Osteoblast (primary cell): ENCODE measurements around the gene KLHL17. TPM values are rescaled to one million over a fixed set of nuclear protein-coding genes. Genes with fewer than 3 reads are reported as not detected.

Experiments
- DNase-seq: peaks from one replicate; pipeline ENCODE4 v3.0.0; 2011; ENCODE audit warnings: low spot score, mixed read lengths; ENCODE audit not compliant: insufficient read length; ENCODE audit errors: missing footprints
- H2AFZ ChIP-seq: 2 replicates; pipeline ENCODE4 v1.6.0; 2011; ENCODE audit warnings: mild to moderate bottlenecking, low read length
- H3K27ac ChIP-seq: 2 replicates; pipeline ENCODE4 v1.5.1; 2011; ENCODE audit warnings: mild to moderate bottlenecking, low read depth, low read length, moderate library complexity
- H3K27me3 ChIP-seq: 2 replicates; pipeline ENCODE4 v1.6.0; 2012; ENCODE audit warnings: mild to moderate bottlenecking, control low read depth, inconsistent platforms, low read length, moderate library complexity; ENCODE audit not compliant: insufficient read depth
- H3K36me3 ChIP-seq: 2 replicates; pipeline ENCODE4 v1.5.1; 2011; ENCODE audit warnings: mild to moderate bottlenecking, low read length, control low read depth, moderate library complexity; ENCODE audit not compliant: insufficient read depth
- H3K4me1 ChIP-seq: 2 replicates; pipeline ENCODE4 v1.5.1; 2011; ENCODE audit warnings: mild to moderate bottlenecking, low read length, control low read depth, moderate library complexity; ENCODE audit not compliant: insufficient read depth
- H3K4me2 ChIP-seq: 2 replicates; pipeline ENCODE4 v1.6.0; 2011; ENCODE audit warnings: mild to moderate bottlenecking, low read length; ENCODE audit not compliant: insufficient read depth
- H3K4me3 ChIP-seq: fragments of 200-600 bp; sonication (generic); 3 replicates; pipeline ENCODE4 v1.5.1; 2012; ENCODE audit warnings: mild to moderate bottlenecking, low read length, inconsistent platforms; ENCODE audit not compliant: insufficient read depth
- H3K79me2 ChIP-seq: 2 replicates; pipeline ENCODE4 v1.6.0; 2012; ENCODE audit warnings: mild to moderate bottlenecking, low read length, control low read depth, inconsistent platforms; ENCODE audit not compliant: insufficient read depth
- H3K9me3 ChIP-seq: 2 replicates; pipeline ENCODE4 v1.5.1; 2011; ENCODE audit warnings: low read depth, low read length, control low read depth
- H4K20me1 ChIP-seq: 2 replicates; pipeline ENCODE4 v1.6.0; 2012; ENCODE audit warnings: mild to moderate bottlenecking, low read length, control low read depth; ENCODE audit not compliant: insufficient read depth
- total RNA-seq: library from RNA; depleted of rRNA; stranded (reverse); fragments of >200 nt; gene quantifications from 2 replicates; pipeline ENCODE4 v1.2.3, GENCODE V29; 2012
- TF ChIP-seq, protein P1 (sequence below): IDR thresholded peaks from 2 replicates; pipeline ENCODE4 v1.5.1; 2011; ENCODE audit warnings: mild to moderate bottlenecking, low read depth, low read length, moderate library complexity; ENCODE audit errors: extremely low read depth

KLHL17 gene
- total RNA-seq, 1 donor: 5.4 TPM

- Histone ChIP-seq H4K20me1 (no peaks in the 10 kb centered on the region), H2AFZ (peak within 1 kb of the TSS; percentile 22), H3K27me3 (peaks cover 50% of the 10 kb centered on the region), H3K27ac (peak within 1 kb of the TSS; percentile 41), H3K4me1 (peaks cover 4% of the 10 kb centered on the region), H3K4me2 (peak within 1 kb of the TSS; percentile 59), H3K79me2 (no peaks in the 10 kb centered on the region), H3K9me3 (no peaks in the 10 kb centered on the region), H3K4me3 (peak within 1 kb of the TSS; percentile 60), H3K36me3 (no peaks in the 10 kb centered on the region)
- TF ChIP-seq, protein P1, sequence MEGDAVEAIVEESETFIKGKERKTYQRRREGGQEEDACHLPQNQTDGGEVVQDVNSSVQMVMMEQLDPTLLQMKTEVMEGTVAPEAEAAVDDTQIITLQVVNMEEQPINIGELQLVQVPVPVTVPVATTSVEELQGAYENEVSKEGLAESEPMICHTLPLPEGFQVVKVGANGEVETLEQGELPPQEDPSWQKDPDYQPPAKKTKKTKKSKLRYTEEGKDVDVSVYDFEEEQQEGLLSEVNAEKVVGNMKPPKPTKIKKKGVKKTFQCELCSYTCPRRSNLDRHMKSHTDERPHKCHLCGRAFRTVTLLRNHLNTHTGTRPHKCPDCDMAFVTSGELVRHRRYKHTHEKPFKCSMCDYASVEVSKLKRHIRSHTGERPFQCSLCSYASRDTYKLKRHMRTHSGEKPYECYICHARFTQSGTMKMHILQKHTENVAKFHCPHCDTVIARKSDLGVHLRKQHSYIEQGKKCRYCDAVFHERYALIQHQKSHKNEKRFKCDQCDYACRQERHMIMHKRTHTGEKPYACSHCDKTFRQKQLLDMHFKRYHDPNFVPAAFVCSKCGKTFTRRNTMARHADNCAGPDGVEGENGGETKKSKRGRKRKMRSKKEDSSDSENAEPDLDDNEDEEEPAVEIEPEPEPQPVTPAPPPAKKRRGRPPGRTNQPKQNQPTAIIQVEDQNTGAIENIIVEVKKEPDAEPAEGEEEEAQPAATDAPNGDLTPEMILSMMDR: no peak
- DNase-seq: peak; percentile 99
Measured at GRCh38 chr1:999725-1000356, 39.5 kb downstream of the KLHL17 start, which contains the start of gene HES4. Gene HES4, minus strand, starts transcription at chr1:1000097. Its CDS starts 124 bp downstream, at chr1:999973.

DNA sequence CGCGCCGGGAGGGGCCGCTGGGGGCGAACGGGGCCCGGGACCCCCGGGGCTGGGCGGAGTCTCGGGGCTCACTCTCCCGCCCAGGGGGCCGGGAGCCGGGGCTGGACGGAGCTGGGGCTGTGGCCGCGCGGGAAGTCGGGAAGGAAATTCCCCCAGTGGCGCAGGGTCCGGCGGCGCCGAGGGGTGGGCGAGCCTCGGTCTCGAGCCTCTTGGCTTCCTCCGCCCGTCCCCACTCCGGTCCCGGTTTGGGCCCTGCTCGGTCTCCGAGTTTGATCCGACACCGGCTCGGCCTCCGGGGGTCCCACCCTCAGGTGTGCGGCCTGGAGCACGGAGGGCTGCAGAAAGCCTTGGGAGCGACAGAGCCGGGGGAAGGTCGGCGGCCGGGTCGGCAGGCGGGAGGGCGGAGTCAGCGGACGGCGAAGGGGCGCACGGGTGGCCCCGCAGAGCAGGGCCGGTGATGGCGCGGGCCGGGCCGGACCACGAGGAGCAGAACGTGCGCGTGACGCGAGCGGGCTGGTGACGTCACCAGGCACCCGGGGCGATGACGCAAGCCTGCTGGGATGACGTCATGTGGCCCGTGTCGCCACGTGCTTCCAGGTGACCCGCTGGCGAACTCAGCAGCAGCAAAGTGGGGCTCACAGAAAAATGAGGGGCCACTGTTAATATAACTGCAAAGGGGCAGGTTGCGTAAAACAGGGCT, 40.1 kb downstream of the KLHL17 start:
- DNase-seq: peak; percentile 99
- Histone ChIP-seq H3K9me3 (no peaks in the 10 kb centered on the region), H4K20me1 (peaks cover 3% of the 10 kb centered on the region), H3K4me2 (peak overlapping the region; percentile 59), H3K36me3 (no peaks in the 10 kb centered on the region), H3K79me2 (no peaks in the 10 kb centered on the region), H3K4me3 (peak overlapping the region; percentile 60), H3K27ac (peak overlapping the region; percentile 41), H3K4me1 (peaks cover 4% of the 10 kb centered on the region), H3K27me3 (peaks cover 50% of the 10 kb centered on the region), H2AFZ (peak overlapping the region; percentile 22)
- TF ChIP-seq, protein P1: no peak

DNA sequence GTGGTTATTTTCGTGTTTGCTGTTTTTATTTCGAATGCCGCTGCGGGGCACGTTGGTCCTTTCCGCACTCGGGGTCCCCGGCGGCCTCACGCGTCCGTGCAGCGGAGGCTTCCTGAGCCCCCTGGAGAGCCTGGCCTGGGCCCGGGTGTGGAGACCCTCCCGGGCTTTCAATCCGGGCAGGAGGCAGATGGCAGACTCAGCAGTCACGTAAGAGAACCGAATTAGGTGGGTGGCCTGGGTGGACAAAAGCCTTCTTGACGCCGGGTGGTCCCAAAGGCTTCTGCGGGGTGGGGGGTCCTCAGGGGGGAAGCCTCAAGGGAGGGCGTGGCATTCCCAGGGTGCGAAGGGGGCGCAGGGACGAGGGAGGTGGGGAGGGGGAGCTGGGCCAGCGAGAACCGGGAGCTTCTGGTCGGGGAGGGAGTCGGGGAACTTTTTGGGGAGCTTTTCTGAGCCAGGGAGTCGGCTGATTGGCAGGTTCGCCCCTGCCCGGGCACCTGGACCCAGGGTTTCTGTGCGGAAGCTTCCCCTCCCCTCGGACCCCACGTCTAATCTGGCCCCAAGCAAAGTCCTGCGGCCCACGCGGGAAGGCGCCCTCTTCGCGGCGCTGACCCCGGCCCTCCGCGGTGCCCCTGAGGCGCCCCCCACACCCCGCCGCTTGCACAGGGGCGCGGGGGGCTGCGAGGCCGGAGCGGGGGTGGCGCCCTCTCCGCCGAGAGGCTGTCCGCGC, 40.8 kb downstream of the KLHL17 start:
- H3K27ac ChIP-seq: no peak overlapping the region
- H3K27me3 ChIP-seq: peaks cover 50% of the 10 kb centered on the region
- peak overlapping the region; percentile 35 for H2AFZ ChIP-seq
- TF ChIP-seq, protein P1: no peak
- peak overlapping the region; percentile 60 for H3K4me3 ChIP-seq
- H4K20me1 ChIP-seq: peaks cover 3% of the 10 kb centered on the region
- no peaks in the 10 kb centered on the region for H3K9me3 ChIP-seq
- H3K4me1 ChIP-seq: peaks cover 4% of the 10 kb centered on the region
- H3K79me2 ChIP-seq: no peaks in the 10 kb centered on the region
- DNase-seq: peak; percentile 90
- no peaks in the 10 kb centered on the region for H3K36me3 ChIP-seq
- H3K4me2 ChIP-seq: peak overlapping the region; percentile 59
